HepG2 (cell line): Measurements from ENCODE around the gene RASD2.

Experiments used
- EZH2 ChIP-seq: conservative IDR thresholded peaks from 2 replicates; pipeline ENCODE4 v1.6.1; 2012; ENCODE audit warnings: mild to moderate bottlenecking, low read depth, low read length, moderate library complexity
- MYNN ChIP-seq: sonication (generic); formaldehyde crosslinking; IDR thresholded peaks from 2 replicates; pipeline ENCODE4 v1.4.0; 2020; ENCODE audit warnings: mild to moderate bottlenecking, low read depth, missing genetic modification reagents

DNA sequence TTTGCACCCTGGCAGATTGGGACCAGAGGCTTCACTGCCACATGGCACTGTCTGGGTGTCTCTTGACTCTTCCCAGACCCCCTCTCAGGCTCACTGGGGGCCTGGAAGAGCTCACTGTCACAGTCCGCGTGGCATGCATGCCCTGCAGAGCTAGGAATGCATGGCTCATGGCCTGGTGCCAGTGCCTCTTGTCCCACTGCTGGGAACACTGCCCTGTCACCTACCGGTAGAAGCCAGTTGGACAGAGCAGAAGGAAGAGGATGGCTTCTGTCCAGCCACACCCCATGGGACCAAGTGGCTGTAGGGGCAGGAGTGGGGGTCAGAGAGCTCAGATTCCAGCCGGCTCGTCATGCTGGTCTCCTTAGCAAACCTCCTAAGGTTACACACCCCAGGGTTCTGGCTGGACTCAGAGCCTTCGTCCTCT is 46.8 kb downstream of the RASD2 start:
- no peak for TF ChIP-seq MYNN
- TF ChIP-seq EZH2, result no peak
